Sigmoid colon (tissue), 7 donors: ENCODE data around the gene JKAMP. TPM values are rescaled to one million over a fixed set of nuclear protein-coding genes. Genes with fewer than 3 reads are reported as not detected.
A peak's percentile ranks its signal among the peaks of the same experiment; 100 is the strongest.

ENCODE experiments used
- DNase-seq: peaks from one replicate; pipeline ENCODE4 v3.0.0-alpha.2; 2019
- H3K27ac ChIP-seq, 4 donors: fragments of 200-600 bp; sonication (generic); one replicate each; pipeline ENCODE4 v1.5.1; 2016 to 2019; ENCODE audit warnings: mild to moderate bottlenecking in 1 of 4
- H3K27me3 ChIP-seq, 3 donors: fragments of 200-600 bp; sonication (generic); one replicate each; pipeline ENCODE4 v1.5.1; 2019; ENCODE audit warnings: mild to moderate bottlenecking in 1 of 3
- H3K36me3 ChIP-seq, 4 donors: fragments of 200-600 bp; sonication (generic); one replicate each; pipeline ENCODE4 v1.5.1; 2016 to 2019
- H3K4me1 ChIP-seq, 4 donors: fragments of 200-600 bp; sonication (generic); one replicate each; pipeline ENCODE4 v1.5.1; 2017 to 2019
- H3K4me3 ChIP-seq, 4 donors: fragments of 200-600 bp; sonication (generic); one replicate each; pipeline ENCODE4 v1.5.1; 2017 to 2019; ENCODE audit warnings: mild to moderate bottlenecking in 2 of 4, moderate library complexity in 1 of 4
- H3K9me3 ChIP-seq, 4 donors: fragments of 200-600 bp in 3 of 4; sonication (generic) in 3 of 4; one replicate each; pipeline versions ENCODE4 v1.5.1 to v1.6.1; 2013 to 2019
- CTCF ChIP-seq, 4 experiments: fragments of 450-650 bp in 3 of 4; fragments of 200-600 bp in 1 of 4; IDR thresholded peaks; one replicate each; pipeline ENCODE4 v1.5.1; 2016 to 2019; ENCODE audit warnings: antibody characterized with exemption in 4 of 4, mild to moderate bottlenecking in 3 of 4, moderate library complexity in 2 of 4
- EP300 ChIP-seq, 4 donors: sonication (generic); formaldehyde crosslinking; IDR thresholded peaks; one replicate each; pipeline ENCODE4 v1.6.1; 2017; ENCODE audit warnings: antibody characterized with exemption in 4 of 4
- POLR2A ChIP-seq, 2 donors: fragments of 450-650 bp; IDR thresholded peaks; one replicate each; pipeline ENCODE4 v1.6.1; 2016; ENCODE audit warnings: antibody characterized with exemption in 2 of 2, mild to moderate bottlenecking in 2 of 2, moderate library complexity in 2 of 2
- POLR2AphosphoS5 ChIP-seq, 4 donors: sonication (generic); formaldehyde crosslinking; IDR thresholded peaks; one replicate each; pipeline ENCODE4 v1.6.1; 2017; ENCODE audit warnings: antibody characterized with exemption in 4 of 4
- WGBS, 2 donors: extraction: QIAGEN DNeasy Blood & Tissue Kit; methylation state at CpG; one replicate each; pipeline ENCODE4 v1.1.7; 2013; 5-methylcytosine and 5-hydroxymethylcytosine counted together
- intact Hi-C: fragments of 100-400 bp; cut with DNase I; formaldehyde crosslinking; loops from one replicate; pipeline ENCODE4 v1.15.1; 2023
- polyA plus RNA-seq, 3 donors: library from polyadenylated mRNA; stranded (reverse); fragments of 200-250 nt; gene quantifications; one replicate each; pipeline ENCODE4 v1.2.3, GENCODE V29; 2013
- total RNA-seq, 4 donors: library from RNA; depleted of rRNA; stranded (reverse); fragments of >200 nt; gene quantifications; one replicate each; pipeline ENCODE4 v1.1.0, GENCODE V29; 2016
- donor health status: healthy with polysubstance abuse.
- donor health status: Bipolar disorder and iron deficiency.
- donor health status: healthy.

The JKAMP gene
- total and polyA plus RNA-seq, 7 donors, result 9.0 to 49.0 (median 27.3) TPM

- no peaks in the 10 kb centered on the region for H3K27me3 ChIP-seq
- peak; percentile 67 for DNase-seq
- intact Hi-C loops, result loop anchor here (2.0 kb wide), 1 partner anchor 21 kb away; the partner anchor contains the start of genes JKAMP and L3HYPDH
- no peaks in the 10 kb centered on the region for H3K9me3 ChIP-seq
- H3K4me3 ChIP-seq, result peak overlapping the region; percentile 53 to 80 (median 72)
- TF ChIP-seq EP300 (IDR thresholded peaks at IDR 0.05), result no peak
- no peak for TF ChIP-seq POLR2A (IDR thresholded peaks at IDR 0.05)
- no peak for TF ChIP-seq POLR2AphosphoS5 (IDR thresholded peaks at IDR 0.05)
- TF ChIP-seq CTCF (IDR thresholded peaks at IDR 0.05), result no peak
- peaks cover 0 to 19% (median 8%) of the 10 kb centered on the region in 4 donors for H3K4me1 ChIP-seq
- 37% methylated on average over 60 of the region's 60 CpGs for WGBS, 2 donors
- peak overlapping the region; percentile 86 to 87 (median 86) for H3K27ac ChIP-seq
- no peaks in the 10 kb centered on the region for H3K36me3 ChIP-seq
Observed at GRCh38 chr14:59463787-59464485, 20.4 kb upstream of the JKAMP start.

- peak; percentile 88 for DNase-seq
- intact Hi-C loops, result loop anchor here (2.0 kb wide), 1 partner anchor 20 kb away; the partner anchor contains the start of genes JKAMP and L3HYPDH
- H3K4me3 ChIP-seq, result peak overlapping the region; percentile 53 to 80 (median 72)
- H3K9me3 ChIP-seq, result no peaks in the 10 kb centered on the region
- peak overlapping the region; percentile 86 to 87 (median 86) for H3K27ac ChIP-seq
- no peak for TF ChIP-seq CTCF (IDR thresholded peaks at IDR 0.05)
- TF ChIP-seq EP300 (IDR thresholded peaks at IDR 0.05), result no peak
- TF ChIP-seq POLR2AphosphoS5 (IDR thresholded peaks at IDR 0.05), result peak in 2 of 4 donors; percentile 12 to 32
- no peak for TF ChIP-seq POLR2A (IDR thresholded peaks at IDR 0.05)
- WGBS, 2 donors, result 1% methylated on average over 105 of the region's 105 CpGs
- H3K36me3 ChIP-seq, result no peaks in the 10 kb centered on the region
- no peaks in the 10 kb centered on the region for H3K27me3 ChIP-seq
- H3K4me1 ChIP-seq, result peaks cover 0 to 19% (median 8%) of the 10 kb centered on the region in 4 donors
Observed at GRCh38 chr14:59464486-59465315, 19.6 kb upstream of the JKAMP start.

- no peaks in the 10 kb centered on the region for H3K27me3 ChIP-seq
- H3K36me3 ChIP-seq, result peaks cover 0 to 5% (median 0%) of the 10 kb centered on the region in 4 donors
- H3K9me3 ChIP-seq, result no peaks in the 10 kb centered on the region
- peak within 1 kb of the TSS; percentile 53 to 80 (median 72) for H3K4me3 ChIP-seq
- 18 to 19% methylated on average over 40 of the region's 40 CpGs for WGBS, 2 donors
- intact Hi-C loops, result loop anchor here (2.0 kb wide), 1 partner anchor 19 kb away; the partner anchor contains the start of genes JKAMP and L3HYPDH
- no peak for TF ChIP-seq POLR2AphosphoS5 (IDR thresholded peaks at IDR 0.05)
- TF ChIP-seq EP300 (IDR thresholded peaks at IDR 0.05), result no peak
- no peak for TF ChIP-seq POLR2A (IDR thresholded peaks at IDR 0.05)
- no peak for TF ChIP-seq CTCF (IDR thresholded peaks at IDR 0.05)
- H3K4me1 ChIP-seq, result peaks cover 0 to 19% (median 8%) of the 10 kb centered on the region in 4 donors
- no peak for DNase-seq
- H3K27ac ChIP-seq, result peak within 1 kb of the TSS; percentile 86 to 87 (median 86)
Observed at GRCh38 chr14:59465316-59466135, 18.8 kb upstream of the JKAMP start, which contains the start of gene GPR135. GPR135 (minus strand) TSS chr14:59465380; CDS start chr14:59465226, 154 bp downstream.

GRCh38 chr14:59474172-59474571 lies 10.1 kb upstream of the JKAMP start:
- Histone ChIP-seq H3K36me3 (peaks cover 0 to 61% (median 8%) of the 10 kb centered on the region in 4 donors), H3K4me3 (no peak overlapping the region), H3K27me3 (no peaks in the 10 kb centered on the region), H3K27ac (peak overlapping the region; percentile 27 to 69 (median 52)), H3K9me3 (no peaks in the 10 kb centered on the region), H3K4me1 (peaks cover 0 to 12% (median 7%) of the 10 kb centered on the region in 4 donors)
- intact Hi-C loops, result no loop called here
- 78 to 83% methylated on average over 1 of the region's 1 CpG for WGBS, 2 donors
- no peak for DNase-seq
- no peak for TF ChIP-seq POLR2AphosphoS5 (IDR thresholded peaks at IDR 0.05)
- TF ChIP-seq POLR2A (IDR thresholded peaks at IDR 0.05), result no peak
- TF ChIP-seq EP300 (IDR thresholded peaks at IDR 0.05), result no peak
- no peak for TF ChIP-seq CTCF (IDR thresholded peaks at IDR 0.05)
